Lower leg skin (tissue), 4 donors: ENCODE measurements around the gene RAB3D. TPM values are rescaled to one million over a fixed set of nuclear protein-coding genes. Genes with fewer than 3 reads are reported as not detected.
"Not testable (repeated sequence)": the region's sequence is repeated elsewhere in the genome, so short reads cannot be mapped to it uniquely, and the experiment has no call there.

Source experiments
- DNase-seq, 2 donors: peaks; one replicate each; pipeline ENCODE4 v3.0.0-alpha.2; 2019; ENCODE audit warnings: low spot score in 2 of 2
- H3K4me3 ChIP-seq: fragments of 200-600 bp; sonication (generic); 2 replicates; pipeline ENCODE4 v1.5.1; 2017; ENCODE audit warnings: mild to moderate bottlenecking, low read depth; ENCODE audit not compliant: poor library complexity, severe bottlenecking
- CTCF ChIP-seq, 3 donors: fragments of 450-650 bp; IDR thresholded peaks; one replicate each; pipeline ENCODE4 v1.5.1; 2016; ENCODE audit warnings: antibody characterized with exemption in 3 of 3, mild to moderate bottlenecking in 3 of 3, moderate library complexity in 2 of 3
- POLR2A ChIP-seq, 2 donors: fragments of 450-650 bp; IDR thresholded peaks; one replicate each; pipeline ENCODE4 v1.6.1; 2016 to 2017; ENCODE audit warnings: antibody characterized with exemption in 2 of 2, mild to moderate bottlenecking in 1 of 2, moderate library complexity in 1 of 2
- WGBS, 2 donors: methylation state at CpG; one replicate each; pipeline ENCODE4 v1.1.5; 2018; 5-methylcytosine and 5-hydroxymethylcytosine counted together
- intact Hi-C: fragments of 100-400 bp; cut with DNase I; formaldehyde crosslinking; loops from one replicate; pipeline ENCODE4 v1.15.0; 2023; ENCODE audit warnings: low total_unique reads
- total RNA-seq, 4 donors: library from RNA; depleted of rRNA; stranded (reverse); fragments of >200 nt; gene quantifications; one replicate each; pipeline ENCODE4 v1.1.0, GENCODE V29; 2016

RAB3D gene
- total RNA-seq, 4 donors from 2014 or later: 88.6 to 107 (median 98.0) TPM

GRCh38 chr19:11337080-11337479, 2.4 kb downstream of the RAB3D start:
- WGBS, 2 donors: 86 to 89% methylated on average over 14 of the region's 14 CpGs
- DNase-seq: no peak
- H3K4me3 ChIP-seq: no peak overlapping the region
- no peak for TF ChIP-seq CTCF (IDR thresholded peaks at IDR 0.05)
- TF ChIP-seq POLR2A (IDR thresholded peaks at IDR 0.05): no peak
- intact Hi-C loops: no loop called here

GRCh38 chr19:11335449-11336146, 3.9 kb downstream of the RAB3D start:
- WGBS, 2 donors: 95 to 97% methylated on average over 16 of the region's 17 CpGs
- DNase-seq: no peak
- intact Hi-C loops: no loop called here
- H3K4me3 ChIP-seq: no peak overlapping the region
- no peak for TF ChIP-seq CTCF (IDR thresholded peaks at IDR 0.05)
- TF ChIP-seq POLR2A (IDR thresholded peaks at IDR 0.05): no peak

- H3K4me3 ChIP-seq, intact Hi-C loops, DNase-seq: not testable (repeated sequence)
- 78 to 83% methylated on average over 9 of the region's 9 CpGs for WGBS, 2 donors
Measured at GRCh38 chr19:11333838-11334237, 5.6 kb downstream of the RAB3D start.

- TF ChIP-seq CTCF (IDR thresholded peaks at IDR 0.05) (no peak), POLR2A (IDR thresholded peaks at IDR 0.05) (no peak)
- intact Hi-C loops: no loop called here
Measured at GRCh38 chr19:11332822-11333221, 6.6 kb downstream of the RAB3D start.

GRCh38 chr19:11331502-11331901, 8.0 kb downstream of the RAB3D start:
- DNase-seq: no peak
- TF ChIP-seq POLR2A (IDR thresholded peaks at IDR 0.05) (no peak), CTCF (IDR thresholded peaks at IDR 0.05) (no peak)
- 83 to 88% methylated on average over 4 of the region's 4 CpGs for WGBS, 2 donors
- H3K4me3 ChIP-seq: no peak overlapping the region
- intact Hi-C loops: no loop called here

More at GRCh38 chr19:11332822-11333221, 6.6 kb downstream of the RAB3D start:
- 95 to 96% methylated on average over 5 of the region's 5 CpGs for WGBS, 2 donors
- H3K4me3 ChIP-seq: no peak overlapping the region
- DNase-seq: no peak

GRCh38 chr19:11330127-11330526, 9.3 kb downstream of the RAB3D start:
- WGBS, 2 donors: 81 to 82% methylated on average over 4 of the region's 4 CpGs
- intact Hi-C loops: no loop called here
- no peak overlapping the region for H3K4me3 ChIP-seq
- TF ChIP-seq POLR2A (IDR thresholded peaks at IDR 0.05) (no peak), CTCF (IDR thresholded peaks at IDR 0.05) (no peak)
- DNase-seq: no peak
